K562 (cell line): Measurements from ENCODE around the gene ZNF586. TPM values are rescaled to one million over a fixed set of nuclear protein-coding genes. Genes with fewer than 3 reads are reported as not detected.

ENCODE experiments used
- HEY1 ChIP-seq: fragments of 250-450 bp; sonication (Bioruptor Pico); IDR thresholded peaks from 2 replicates; pipeline ENCODE4 v1.5.0; 2020; ENCODE audit warnings: mild to moderate bottlenecking, moderate library complexity, borderline replicate concordance
- KDM5B ChIP-seq: fragments of 200-600 bp; sonication (generic); IDR thresholded peaks from 2 replicates; pipeline ENCODE4 v1.6.1; 2012; ENCODE audit warnings: low read depth, mild to moderate bottlenecking, moderate library complexity, low read length, control low read depth, inconsistent platforms; ENCODE audit not compliant: insufficient replicate concordance
- KLF10 ChIP-seq: fragments of 250-450 bp; sonication (Bioruptor Pico); IDR thresholded peaks from 2 replicates; pipeline ENCODE4 v1.6.1; 2021; ENCODE audit warnings: matching md5 sums
- MCM5 ChIP-seq: fragments of 450-650 bp; IDR thresholded peaks from 2 replicates; pipeline ENCODE4 v1.6.1; 2016; ENCODE audit warnings: low read depth
- MTF1 ChIP-seq: fragments of 250-450 bp; sonication (Bioruptor Pico); IDR thresholded peaks from 2 replicates; pipeline ENCODE4 v1.9.0; 2021; ENCODE audit warnings: moderate library complexity, mild to moderate bottlenecking, inconsistent platforms, borderline replicate concordance
- OTX1 ChIP-seq: fragments of 450-650 bp; formaldehyde crosslinking; IDR thresholded peaks from 2 replicates; pipeline ENCODE4 v1.4.0; 2022; ENCODE audit warnings: mild to moderate bottlenecking
- POLR3G ChIP-seq: IDR thresholded peaks from 2 replicates; pipeline ENCODE4 v1.6.1; 2011; ENCODE audit not compliant: insufficient read length, insufficient replicate concordance; ENCODE audit errors: extremely low read depth
- PTTG1 ChIP-seq: fragments of 450-650 bp; IDR thresholded peaks from 2 replicates; pipeline ENCODE4 v1.6.1; 2016; ENCODE audit warnings: low read depth, mild to moderate bottlenecking, missing genetic modification characterization, missing compliant biosample characterization
- ZNF436 ChIP-seq: fragments of 250-450, 450-650 bp; sonication (Bioruptor Pico); formaldehyde crosslinking; IDR thresholded peaks from 2 replicates; pipeline ENCODE4 v1.7.0; 2020; ENCODE audit warnings: mild to moderate bottlenecking
- polyA plus RNA-seq, 8 experiments: library from polyadenylated mRNA; depleted of rRNA in 4 of 8; stranded (reverse) in 5 of 8; unstranded in 3 of 8; fragments of >200 nt; fragmentation: Nextera tagmentation in 2 of 8; fragmentation: Illumina TruSeq in 1 of 8; extraction: Ambion mirVana in 2 of 8; extraction: Trizol in 1 of 8; gene quantifications; 2 replicates each; pipeline versions ENCODE4 v1.2.1 to v1.2.3, GENCODE V29; 2011 to 2014; ENCODE audit warnings: inconsistent platforms in 1 of 8, missing spikeins in 1 of 8
- total RNA-seq, 7 experiments: library from RNA; depleted of rRNA in 6 of 7; stranded (reverse); fragments of >200 nt in 6 of 7; fragmentation: Illumina TruSeq in 2 of 7; extraction: Trizol in 2 of 7; gene quantifications; 2 replicates each; pipeline versions ENCODE4 v1.2.1 to v1.2.3, GENCODE V29; 2011 to 2021; ENCODE audit warnings: low replicate concordance in 1 of 7
- TF ChIP-seq, protein P1 (sequence below): sonication (generic); formaldehyde crosslinking; IDR thresholded peaks from 2 replicates; pipeline ENCODE4 v1.8.0; 2023; ENCODE audit warnings: mild to moderate bottlenecking, missing genetic modification reagents
- TF ChIP-seq, protein P2 (sequence below): fragments of 450-650 bp; IDR thresholded peaks from 2 replicates; pipeline ENCODE4 v1.6.1; 2016; ENCODE audit warnings: mild to moderate bottlenecking
- TF ChIP-seq, protein P3 (sequence below): fragments of 250-450 bp; sonication (Bioruptor Pico); IDR thresholded peaks from 2 replicates; pipeline ENCODE4 v1.4.0; 2020; ENCODE audit warnings: mild to moderate bottlenecking, moderate library complexity
- TF ChIP-seq, protein P4 (sequence below): sonication (generic); formaldehyde crosslinking; IDR thresholded peaks from 2 replicates; pipeline ENCODE4 v1.8.0; 2022; ENCODE audit warnings: missing genetic modification reagents, mild to moderate bottlenecking, borderline replicate concordance
- TF ChIP-seq, protein P5 (sequence below): fragments of 450-650 bp; IDR thresholded peaks from 2 replicates; pipeline ENCODE4 v1.6.1; 2017; ENCODE audit warnings: antibody characterized with exemption

ZNF586 gene
- total and polyA plus RNA-seq, 9 of the 15 experiments (the other 6 are each of a cell fraction or from before 2014, with no cell fraction given), result 2.5 to 12.6 (median 8.4) TPM

DNA sequence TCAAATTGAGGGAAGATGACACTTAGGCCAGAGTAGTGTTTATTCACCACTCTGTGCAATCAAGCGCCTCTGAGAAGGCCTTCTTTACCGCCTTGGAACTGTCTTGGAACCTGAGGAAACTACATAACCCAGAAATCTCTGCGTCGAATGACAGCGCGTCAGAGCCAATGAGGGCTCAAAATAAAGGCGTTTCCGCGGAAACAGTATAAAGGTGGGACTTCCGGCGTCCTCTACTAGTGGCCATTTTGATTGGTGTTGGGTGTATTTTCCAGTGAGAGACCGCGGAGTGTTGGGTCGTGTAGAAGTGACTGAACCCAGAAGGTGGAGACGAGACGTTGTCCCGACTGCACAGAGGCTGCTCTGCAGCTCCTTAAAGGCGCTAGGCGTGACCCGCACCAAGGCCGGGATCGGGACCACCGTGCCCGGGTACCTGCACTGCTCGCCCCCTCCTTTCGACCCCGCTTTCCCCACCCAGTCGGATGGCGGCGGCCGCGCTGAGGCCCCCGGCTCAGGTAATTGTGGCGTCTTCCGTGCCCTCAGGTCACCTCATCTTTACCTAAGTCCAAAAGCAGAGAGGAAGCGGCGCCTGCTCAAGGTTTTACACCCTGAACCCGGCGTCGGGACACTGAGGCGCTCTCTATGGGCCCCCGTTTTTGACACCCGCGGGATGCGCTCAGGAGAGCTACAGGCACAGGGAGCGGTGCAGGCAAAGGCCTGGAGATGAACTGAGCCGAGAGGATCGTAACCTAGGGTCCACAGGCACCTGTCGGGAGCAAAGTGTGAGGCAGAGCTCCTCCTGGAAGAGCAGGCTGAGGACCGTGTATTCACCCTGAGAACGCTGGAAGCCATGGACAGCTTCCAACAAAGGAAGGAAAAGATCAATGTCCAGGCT, 22.6 kb upstream of the ZNF586 start, which contains the start of gene ZNF776 (continued):
- TF ChIP-seq, protein P1, sequence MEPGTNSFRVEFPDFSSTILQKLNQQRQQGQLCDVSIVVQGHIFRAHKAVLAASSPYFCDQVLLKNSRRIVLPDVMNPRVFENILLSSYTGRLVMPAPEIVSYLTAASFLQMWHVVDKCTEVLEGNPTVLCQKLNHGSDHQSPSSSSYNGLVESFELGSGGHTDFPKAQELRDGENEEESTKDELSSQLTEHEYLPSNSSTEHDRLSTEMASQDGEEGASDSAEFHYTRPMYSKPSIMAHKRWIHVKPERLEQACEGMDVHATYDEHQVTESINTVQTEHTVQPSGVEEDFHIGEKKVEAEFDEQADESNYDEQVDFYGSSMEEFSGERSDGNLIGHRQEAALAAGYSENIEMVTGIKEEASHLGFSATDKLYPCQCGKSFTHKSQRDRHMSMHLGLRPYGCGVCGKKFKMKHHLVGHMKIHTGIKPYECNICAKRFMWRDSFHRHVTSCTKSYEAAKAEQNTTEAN (CRISPR knock-in tag), result no peak
- TF ChIP-seq MCM5 (no peak), MTF1 (no peak), POLR3G (no peak), OTX1 (CRISPR knock-in tag) (no peak), HEY1 (no peak), KLF10 (no peak), PTTG1 (tag) (no peak), ZNF436 (no peak), KDM5B (peak; percentile 77)
- TF ChIP-seq, protein P2, sequence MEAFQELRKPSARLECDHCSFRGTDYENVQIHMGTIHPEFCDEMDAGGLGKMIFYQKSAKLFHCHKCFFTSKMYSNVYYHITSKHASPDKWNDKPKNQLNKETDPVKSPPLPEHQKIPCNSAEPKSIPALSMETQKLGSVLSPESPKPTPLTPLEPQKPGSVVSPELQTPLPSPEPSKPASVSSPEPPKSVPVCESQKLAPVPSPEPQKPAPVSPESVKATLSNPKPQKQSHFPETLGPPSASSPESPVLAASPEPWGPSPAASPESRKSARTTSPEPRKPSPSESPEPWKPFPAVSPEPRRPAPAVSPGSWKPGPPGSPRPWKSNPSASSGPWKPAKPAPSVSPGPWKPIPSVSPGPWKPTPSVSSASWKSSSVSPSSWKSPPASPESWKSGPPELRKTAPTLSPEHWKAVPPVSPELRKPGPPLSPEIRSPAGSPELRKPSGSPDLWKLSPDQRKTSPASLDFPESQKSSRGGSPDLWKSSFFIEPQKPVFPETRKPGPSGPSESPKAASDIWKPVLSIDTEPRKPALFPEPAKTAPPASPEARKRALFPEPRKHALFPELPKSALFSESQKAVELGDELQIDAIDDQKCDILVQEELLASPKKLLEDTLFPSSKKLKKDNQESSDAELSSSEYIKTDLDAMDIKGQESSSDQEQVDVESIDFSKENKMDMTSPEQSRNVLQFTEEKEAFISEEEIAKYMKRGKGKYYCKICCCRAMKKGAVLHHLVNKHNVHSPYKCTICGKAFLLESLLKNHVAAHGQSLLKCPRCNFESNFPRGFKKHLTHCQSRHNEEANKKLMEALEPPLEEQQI, result no peak
- TF ChIP-seq, protein P3, sequence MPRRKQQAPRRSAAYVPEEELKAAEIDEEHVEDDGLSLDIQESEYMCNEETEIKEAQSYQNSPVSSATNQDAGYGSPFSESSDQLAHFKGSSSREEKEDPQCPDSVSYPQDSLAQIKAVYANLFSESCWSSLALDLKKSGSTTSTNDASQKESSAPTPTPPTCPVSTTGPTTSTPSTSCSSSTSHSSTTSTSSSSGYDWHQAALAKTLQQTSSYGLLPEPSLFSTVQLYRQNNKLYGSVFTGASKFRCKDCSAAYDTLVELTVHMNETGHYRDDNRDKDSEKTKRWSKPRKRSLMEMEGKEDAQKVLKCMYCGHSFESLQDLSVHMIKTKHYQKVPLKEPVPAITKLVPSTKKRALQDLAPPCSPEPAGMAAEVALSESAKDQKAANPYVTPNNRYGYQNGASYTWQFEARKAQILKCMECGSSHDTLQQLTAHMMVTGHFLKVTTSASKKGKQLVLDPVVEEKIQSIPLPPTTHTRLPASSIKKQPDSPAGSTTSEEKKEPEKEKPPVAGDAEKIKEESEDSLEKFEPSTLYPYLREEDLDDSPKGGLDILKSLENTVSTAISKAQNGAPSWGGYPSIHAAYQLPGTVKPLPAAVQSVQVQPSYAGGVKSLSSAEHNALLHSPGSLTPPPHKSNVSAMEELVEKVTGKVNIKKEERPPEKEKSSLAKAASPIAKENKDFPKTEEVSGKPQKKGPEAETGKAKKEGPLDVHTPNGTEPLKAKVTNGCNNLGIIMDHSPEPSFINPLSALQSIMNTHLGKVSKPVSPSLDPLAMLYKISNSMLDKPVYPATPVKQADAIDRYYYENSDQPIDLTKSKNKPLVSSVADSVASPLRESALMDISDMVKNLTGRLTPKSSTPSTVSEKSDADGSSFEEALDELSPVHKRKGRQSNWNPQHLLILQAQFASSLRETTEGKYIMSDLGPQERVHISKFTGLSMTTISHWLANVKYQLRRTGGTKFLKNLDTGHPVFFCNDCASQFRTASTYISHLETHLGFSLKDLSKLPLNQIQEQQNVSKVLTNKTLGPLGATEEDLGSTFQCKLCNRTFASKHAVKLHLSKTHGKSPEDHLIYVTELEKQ, result no peak
- TF ChIP-seq, protein P4, sequence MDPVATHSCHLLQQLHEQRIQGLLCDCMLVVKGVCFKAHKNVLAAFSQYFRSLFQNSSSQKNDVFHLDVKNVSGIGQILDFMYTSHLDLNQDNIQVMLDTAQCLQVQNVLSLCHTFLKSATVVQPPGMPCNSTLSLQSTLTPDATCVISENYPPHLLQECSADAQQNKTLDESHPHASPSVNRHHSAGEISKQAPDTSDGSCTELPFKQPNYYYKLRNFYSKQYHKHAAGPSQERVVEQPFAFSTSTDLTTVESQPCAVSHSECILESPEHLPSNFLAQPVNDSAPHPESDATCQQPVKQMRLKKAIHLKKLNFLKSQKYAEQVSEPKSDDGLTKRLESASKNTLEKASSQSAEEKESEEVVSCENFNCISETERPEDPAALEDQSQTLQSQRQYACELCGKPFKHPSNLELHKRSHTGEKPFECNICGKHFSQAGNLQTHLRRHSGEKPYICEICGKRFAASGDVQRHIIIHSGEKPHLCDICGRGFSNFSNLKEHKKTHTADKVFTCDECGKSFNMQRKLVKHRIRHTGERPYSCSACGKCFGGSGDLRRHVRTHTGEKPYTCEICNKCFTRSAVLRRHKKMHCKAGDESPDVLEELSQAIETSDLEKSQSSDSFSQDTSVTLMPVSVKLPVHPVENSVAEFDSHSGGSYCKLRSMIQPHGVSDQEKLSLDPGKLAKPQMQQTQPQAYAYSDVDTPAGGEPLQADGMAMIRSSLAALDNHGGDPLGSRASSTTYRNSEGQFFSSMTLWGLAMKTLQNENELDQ (CRISPR knock-in tag), result no peak
- TF ChIP-seq, protein P5, sequence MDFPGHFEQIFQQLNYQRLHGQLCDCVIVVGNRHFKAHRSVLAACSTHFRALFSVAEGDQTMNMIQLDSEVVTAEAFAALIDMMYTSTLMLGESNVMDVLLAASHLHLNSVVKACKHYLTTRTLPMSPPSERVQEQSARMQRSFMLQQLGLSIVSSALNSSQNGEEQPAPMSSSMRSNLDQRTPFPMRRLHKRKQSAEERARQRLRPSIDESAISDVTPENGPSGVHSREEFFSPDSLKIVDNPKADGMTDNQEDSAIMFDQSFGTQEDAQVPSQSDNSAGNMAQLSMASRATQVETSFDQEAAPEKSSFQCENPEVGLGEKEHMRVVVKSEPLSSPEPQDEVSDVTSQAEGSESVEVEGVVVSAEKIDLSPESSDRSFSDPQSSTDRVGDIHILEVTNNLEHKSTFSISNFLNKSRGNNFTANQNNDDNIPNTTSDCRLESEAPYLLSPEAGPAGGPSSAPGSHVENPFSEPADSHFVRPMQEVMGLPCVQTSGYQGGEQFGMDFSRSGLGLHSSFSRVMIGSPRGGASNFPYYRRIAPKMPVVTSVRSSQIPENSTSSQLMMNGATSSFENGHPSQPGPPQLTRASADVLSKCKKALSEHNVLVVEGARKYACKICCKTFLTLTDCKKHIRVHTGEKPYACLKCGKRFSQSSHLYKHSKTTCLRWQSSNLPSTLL, result no peak
